H1 (cell line): ENCODE results near the gene ZNF382.

Source experiments
- ASH2L ChIP-seq: fragments of 200-600, 300-600 bp; sonication (generic); IDR thresholded peaks from one replicate; pipeline ENCODE4 v1.7.1; 2017; ENCODE audit warnings: low read length
- CTCF ChIP-seq, 3 experiments: IDR thresholded peaks; 1 replicate in 2 of 3; 2 replicates in 1 of 3; pipeline versions ENCODE4 v1.5.1 to v1.6.1; 2011; ENCODE audit warnings: low read length in 3 of 3, mild to moderate bottlenecking in 3 of 3, inconsistent platforms in 2 of 3, low read depth in 1 of 3, moderate library complexity in 1 of 3; ENCODE audit not compliant: insufficient read depth in 1 of 3; ENCODE audit errors: control extremely low read depth in 1 of 3
- EZH2 ChIP-seq: fragments of 200-600 bp; sonication (generic); IDR thresholded peaks from 2 replicates; pipeline ENCODE4 v1.7.1; 2012; ENCODE audit warnings: low read depth, mild to moderate bottlenecking, moderate library complexity, low read length, inconsistent platforms; ENCODE audit not compliant: severe bottlenecking
- POLR2AphosphoS5 ChIP-seq: IDR thresholded peaks from 2 replicates; pipeline ENCODE4 v1.6.1; 2011; ENCODE audit warnings: low read depth, low read length
- RAD21 ChIP-seq, 2 experiments: IDR thresholded peaks in 1 of 2; conservative IDR thresholded peaks in 1 of 2; 2 replicates each; pipeline ENCODE4 v1.6.1; 2011; ENCODE audit warnings: low read depth in 2 of 2, low read length in 2 of 2, improper control_type of control experiment in 1 of 2, inconsistent platforms in 1 of 2, mild to moderate bottlenecking in 1 of 2, moderate library complexity in 1 of 2
- SP1 ChIP-seq: IDR thresholded peaks from 2 replicates; pipeline ENCODE4 v1.6.1; 2011; ENCODE audit warnings: low read depth, low read length
- YY1 ChIP-seq: IDR thresholded peaks from 2 replicates; pipeline ENCODE4 v1.6.1; 2011; ENCODE audit warnings: low read depth, mild to moderate bottlenecking, low read length
- TF ChIP-seq, protein P1 (sequence below): IDR thresholded peaks from 2 replicates; pipeline ENCODE4 v1.6.1; 2011; ENCODE audit warnings: low read depth, mild to moderate bottlenecking, low read length; ENCODE audit not compliant: insufficient read depth

DNA sequence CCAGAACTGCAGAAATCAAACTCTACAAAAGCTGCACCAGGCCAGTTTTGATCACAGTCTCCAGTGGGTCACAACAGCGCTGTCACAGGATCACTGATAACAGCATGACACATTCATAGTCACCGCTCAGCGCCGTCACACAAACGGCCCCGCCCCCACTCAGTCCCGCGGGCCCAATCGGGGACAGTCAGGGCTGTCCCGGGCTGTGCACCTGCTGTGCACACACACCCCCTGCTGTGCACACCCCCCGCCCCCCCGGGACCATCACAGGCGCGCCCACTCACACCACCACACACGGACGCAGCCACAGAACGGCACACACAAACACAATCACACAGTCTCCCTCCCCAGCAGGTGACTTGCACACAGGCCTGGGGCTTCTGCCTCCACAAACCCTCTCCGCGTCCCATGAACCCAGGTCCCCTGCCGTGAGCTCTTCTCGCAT is 435 bp upstream of the ZNF382 start:
- TF ChIP-seq CTCF (IDR thresholded peaks at IDR 0.05; ENCODE audit: control extremely low read depth in 1 of 3, insufficient read depth in 1 of 3, low read depth in 1 of 3, low read length in 3 of 3) (no peak), YY1 (no peak), POLR2AphosphoS5 (no peak), RAD21 (IDR thresholded peaks at IDR 0.05 in 1 of 2, conservative IDR thresholded peaks at IDR 0.05 in 1 of 2; ENCODE audit: low read depth in 2 of 2, low read length in 2 of 2) (no peak), EZH2 (no peak), ASH2L (no peak), SP1 (no peak)
- TF ChIP-seq, protein P1, sequence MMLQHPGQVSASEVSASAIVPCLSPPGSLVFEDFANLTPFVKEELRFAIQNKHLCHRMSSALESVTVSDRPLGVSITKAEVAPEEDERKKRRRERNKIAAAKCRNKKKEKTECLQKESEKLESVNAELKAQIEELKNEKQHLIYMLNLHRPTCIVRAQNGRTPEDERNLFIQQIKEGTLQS, result no peak
